Activated CD4-positive, alpha-beta T cell treated with anti-CD3 and anti-CD28 coated beads, Interleukin-2, amount 10 ng/mL, durations not matched to agents 7 days and 5 days (primary cell): ENCODE measurements around the gene ANP32D. TPM values are rescaled to one million over a fixed set of nuclear protein-coding genes. Genes with fewer than 3 reads are reported as not detected.
"Not testable (repeated sequence)": the region's sequence is repeated elsewhere in the genome, so short reads cannot be mapped to it uniquely, and the experiment has no call there.

Source experiments
- CTCF ChIA-PET: fragments of 350-600 bp; sonication (Branson Sonifier 250); formaldehyde crosslinking; loops from one replicate; lab custom pipeline; 2021; ENCODE audit warnings: antibody characterized with exemption; lab: Charles Lee
- POLR2A ChIA-PET: fragments of 350-600 bp; sonication (Branson Sonifier 250); formaldehyde crosslinking; loops from one replicate; lab custom pipeline; 2021; ENCODE audit warnings: antibody characterized with exemption; lab: Charles Lee
- DNase-seq: peaks from one replicate; pipeline ENCODE4 v3.0.0-alpha.2; 2020
- H3K27ac Mint-ChIP-seq: one replicate; pipeline ENCODE4 v1.8.0; 2021; ENCODE audit warnings: mild to moderate bottlenecking, moderate library complexity, mixed read lengths
- H3K27me3 Mint-ChIP-seq: one replicate; pipeline ENCODE4 v1.8.0; 2021; ENCODE audit warnings: mixed read lengths
- H3K36me3 Mint-ChIP-seq: one replicate; pipeline ENCODE4 v1.8.0; 2021; ENCODE audit warnings: low read depth, mixed read lengths
- H3K4me1 Mint-ChIP-seq: one replicate; pipeline ENCODE4 v1.8.0; 2021; ENCODE audit warnings: mixed read lengths
- H3K4me3 Mint-ChIP-seq: one replicate; pipeline ENCODE4 v1.8.0; 2021; ENCODE audit warnings: mild to moderate bottlenecking, moderate library complexity, mixed read lengths
- H3K9me3 Mint-ChIP-seq: one replicate; pipeline ENCODE4 v1.8.0; 2021; ENCODE audit warnings: mixed read lengths
- total RNA-seq, 2 experiments: library from RNA; stranded (reverse); gene quantifications; one replicate each; pipeline ENCODE4 v1.2.3, GENCODE V29; 2021

ANP32D gene
- total RNA-seq, 2 experiments from 2014 or later = not detected

DNA sequence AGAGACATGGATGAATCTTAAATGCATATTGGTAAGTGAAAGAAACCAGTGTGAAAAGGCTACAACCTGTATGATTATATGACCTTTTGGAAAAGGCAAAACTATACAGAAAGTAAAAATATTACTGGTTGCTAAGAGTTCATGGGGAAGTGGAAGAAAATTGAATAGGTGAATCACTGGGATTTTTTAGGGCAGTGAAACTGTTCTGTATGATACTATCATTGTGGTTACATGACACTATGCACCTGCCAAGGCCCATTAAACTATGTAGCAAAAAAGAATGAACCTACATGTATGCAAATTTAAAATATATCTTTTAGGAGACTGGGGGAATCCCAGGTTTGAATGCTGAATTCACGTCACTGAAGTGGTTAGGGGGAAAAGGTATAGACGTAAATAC lies 40.5 kb downstream of the ANP32D start:
- Mint-ChIP-seq H3K9me3 (peaks cover 2% of the 10 kb centered on the region), H3K27ac (no peak overlapping the region), H3K36me3 (no peaks in the 10 kb centered on the region), H3K4me3 (no peak overlapping the region), H3K27me3 (peaks cover 2% of the 10 kb centered on the region), H3K4me1 (no peaks in the 10 kb centered on the region)
- no peak for DNase-seq
- CTCF ChIA-PET = no interaction called here
- POLR2A ChIA-PET = no interaction called here

- H3K4me1 Mint-ChIP-seq = no peaks in the 10 kb centered on the region
- CTCF ChIA-PET = interaction anchor here (0.6 kb wide), 1 partner anchor 66 kb away, joined by 3 read pairs; no protein-coding TSS in a partner anchor
These were observed 42.4 kb downstream of the ANP32D start for GRCh38 chr12:48514728-48515127.

GRCh38 chr12:48520381-48520780 lies 48.0 kb downstream of the ANP32D start:
- CTCF ChIA-PET, DNase-seq, H3K4me3 Mint-ChIP-seq, H3K27ac Mint-ChIP-seq, H3K4me1 Mint-ChIP-seq, POLR2A ChIA-PET, H3K36me3 Mint-ChIP-seq, H3K27me3 Mint-ChIP-seq, H3K9me3 Mint-ChIP-seq: not testable (repeated sequence)

More at GRCh38 chr12:48514728-48515127, 42.4 kb downstream of the ANP32D start:
- H3K36me3 Mint-ChIP-seq = no peaks in the 10 kb centered on the region
- no peak overlapping the region for H3K4me3 Mint-ChIP-seq
- H3K27me3 Mint-ChIP-seq = peaks cover 2% of the 10 kb centered on the region
- no peak overlapping the region for H3K27ac Mint-ChIP-seq
- POLR2A ChIA-PET = no interaction called here
- no peak for DNase-seq
- peaks cover 2% of the 10 kb centered on the region for H3K9me3 Mint-ChIP-seq

Other genes starting within 250 kb of the ANP32D start
- 10 to 100 TPM; 21.5 to 24.0 TPM for gene ZNF641, start 121.6 kb upstream of the ANP32D start, total RNA-seq
- gene C12orf54, start 9.9 kb downstream of the ANP32D start, total RNA-seq = not detected
- gene OR8S1, start 53.1 kb downstream of the ANP32D start, total RNA-seq = not detected
- gene LALBA, start 97.5 kb downstream of the ANP32D start, total RNA-seq = not detected
- 10 to 100 TPM; 44.1 to 44.5 TPM for gene KANSL2, start 209.7 kb downstream of the ANP32D start, total RNA-seq
- 10 to 100 TPM; 51.6 to 53.7 TPM for gene CCNT1, start 244.1 kb downstream of the ANP32D start, total RNA-seq